A549 (cell line): ENCODE data around the gene GRIN2B. TPM values are rescaled to one million over a fixed set of nuclear protein-coding genes. Genes with fewer than 3 reads are reported as not detected.
A peak's percentile ranks its signal among the peaks of the same experiment; 100 is the strongest.

Experiments used
- ATAC-seq, 2 experiments: fragments of 200-7000 bp in 1 of 2; fragments of >200 bp in 1 of 2; cut with Nextera tagmentation in 1 of 2; cut with Tn5 transposase in 1 of 2; 3 replicates each; pipeline versions ENCODE4 v1.8.0 to v1.9.1; 2018 to 2020; ENCODE audit warnings: mild to moderate bottlenecking in 1 of 2, moderate library complexity in 1 of 2
- CTCF ChIA-PET: fragments of 300-600 bp; sonication (Branson Sonifier 250); formaldehyde crosslinking; extraction: SDS; loops from one replicate; lab custom pipeline; 2021; ENCODE audit warnings: antibody characterized with exemption, inconsistent platforms; lab: Yijun Ruan, JAX
- POLR2A ChIA-PET: fragments of 350-600 bp; formaldehyde crosslinking; extraction: SDS; loops from one replicate; lab custom pipeline; 2021; ENCODE audit warnings: antibody characterized with exemption, inconsistent platforms; lab: Yijun Ruan, JAX
- DNase-seq, 2 experiments: peaks; one replicate each; pipeline versions ENCODE4 v3.0.0 to v3.0.0-alpha.2; 2011 to 2016; ENCODE audit warnings: low read depth in 1 of 2, low spot score in 1 of 2
- FAIRE-seq: peaks from 2 replicates; lab custom pipeline; 2011; peaks lifted over from hg19 to GRCh38; lab: Jason Lieb, UNC
- H3K27ac ChIP-seq, 2 experiments: fragments of >200 bp; sonication (Bioruptor Twin); formaldehyde crosslinking; 3 replicates each; pipeline ENCODE4 v1.5.1; 2016 to 2017
- H3K4me1 ChIP-seq: fragments of >200 bp; sonication (Bioruptor Twin); formaldehyde crosslinking; 3 replicates; pipeline ENCODE4 v1.6.1; 2016
- H3K4me2 ChIP-seq: fragments of >200 bp; sonication (Bioruptor Twin); formaldehyde crosslinking; 3 replicates; pipeline ENCODE4 v1.6.1; 2016
- H3K4me3 ChIP-seq: fragments of >200 bp; sonication (Bioruptor Twin); formaldehyde crosslinking; 3 replicates; pipeline ENCODE4 v1.5.1; 2016
- H3K9me3 ChIP-seq: fragments of >200 bp; sonication (Bioruptor Twin); formaldehyde crosslinking; 3 replicates; pipeline ENCODE4 v1.6.1; 2016
- ATOH8 ChIP-seq: fragments of 250-450 bp; sonication (Bioruptor Pico); IDR thresholded peaks from 2 replicates; pipeline ENCODE4 v1.5.0; 2020; ENCODE audit warnings: low read depth, mild to moderate bottlenecking, moderate library complexity
- CBX2 ChIP-seq: fragments of 200-600 bp; sonication (generic); IDR thresholded peaks from 2 replicates; pipeline ENCODE4 v1.6.1; 2016; ENCODE audit warnings: low read depth, mild to moderate bottlenecking, borderline replicate concordance
- CBX8 ChIP-seq: fragments of 200-600 bp; sonication (generic); IDR thresholded peaks from 2 replicates; pipeline ENCODE4 v1.6.1; 2016
- CEBPB ChIP-seq, 2 experiments: fragments of >200 bp in 1 of 2; sonication (Bioruptor Twin) in 1 of 2; formaldehyde crosslinking in 1 of 2; IDR thresholded peaks; 2 replicates each; pipeline ENCODE4 v1.6.1; 2012 to 2016
- FOSL2 ChIP-seq, 2 experiments: fragments of 450-650 bp in 1 of 2; fragments of >200 bp in 1 of 2; sonication (Bioruptor Twin) in 1 of 2; formaldehyde crosslinking; IDR thresholded peaks; 2 replicates each; pipeline versions ENCODE4 v1.5.0 to v1.6.1; 2016 to 2020; ENCODE audit warnings: mild to moderate bottlenecking in 1 of 2, moderate library complexity in 1 of 2
- HDAC2 ChIP-seq: fragments of 200-600 bp; sonication (generic); IDR thresholded peaks from 2 replicates; pipeline ENCODE4 v1.6.1; 2016
- HES2 ChIP-seq: fragments of >200 bp; sonication (Bioruptor Twin); formaldehyde crosslinking; IDR thresholded peaks from 2 replicates; pipeline ENCODE4 v1.6.1; 2016
- HMGXB4 ChIP-seq: fragments of 250-450 bp; sonication (Bioruptor Pico); IDR thresholded peaks from 2 replicates; pipeline ENCODE4 v1.5.0; 2021; ENCODE audit warnings: mild to moderate bottlenecking, moderate library complexity, borderline replicate concordance
- HOXB13 ChIP-seq: fragments of 250-450 bp; sonication (Bioruptor Pico); IDR thresholded peaks from 2 replicates; pipeline ENCODE4 v1.5.0; 2020; ENCODE audit warnings: low read depth, mild to moderate bottlenecking, moderate library complexity
- HOXB5 ChIP-seq: fragments of 250-450 bp; sonication (Bioruptor Pico); IDR thresholded peaks from 2 replicates; pipeline ENCODE4 v1.5.0; 2020; ENCODE audit warnings: mild to moderate bottlenecking, moderate library complexity
- JUNB ChIP-seq: fragments of >200 bp; sonication (Bioruptor Twin); formaldehyde crosslinking; IDR thresholded peaks from 2 replicates; pipeline ENCODE4 v1.6.1; 2016
- MYC ChIP-seq: IDR thresholded peaks from 2 replicates; pipeline ENCODE4 v1.6.1; 2012; ENCODE audit warnings: mild to moderate bottlenecking, inconsistent platforms, low read length, improper control_type of control experiment, borderline replicate concordance
- NFE2L2 ChIP-seq: fragments of 150-350 bp; conservative IDR thresholded peaks from 2 replicates; pipeline ENCODE4 v1.6.1; 2014; ENCODE audit warnings: low read length
- NR3C1 ChIP-seq: fragments of >200 bp; sonication (Bioruptor Twin); formaldehyde crosslinking; IDR thresholded peaks from 3 replicates; pipeline ENCODE4 v1.6.1; 2017
- RAD21 ChIP-seq, 2 experiments: fragments of >200 bp in 1 of 2; sonication (Bioruptor Twin) in 1 of 2; formaldehyde crosslinking in 1 of 2; IDR thresholded peaks in 1 of 2; conservative IDR thresholded peaks in 1 of 2; 2 replicates in 1 of 2; 3 replicates in 1 of 2; pipeline ENCODE4 v1.6.1; 2012 to 2018; ENCODE audit warnings: inconsistent platforms in 1 of 2
- RARB ChIP-seq: fragments of 250-450 bp; sonication (Bioruptor Pico); IDR thresholded peaks from 2 replicates; pipeline ENCODE4 v1.8.0; 2021; ENCODE audit warnings: mild to moderate bottlenecking, moderate library complexity
- RCOR1 ChIP-seq: fragments of 150-350 bp; IDR thresholded peaks from 2 replicates; pipeline ENCODE4 v1.6.1; 2014; ENCODE audit warnings: antibody characterized with exemption, low read length, low read depth
- TP53 ChIP-seq: fragments of 250-450 bp; sonication (Bioruptor Pico); IDR thresholded peaks from 2 replicates; pipeline ENCODE4 v1.5.0; 2021; ENCODE audit warnings: mild to moderate bottlenecking, moderate library complexity
- WGBS: methylation state at CpG from one replicate; pipeline ENCODE4 v1.1.6; 2017; ENCODE audit errors: missing lambda C conversion rate; 5-methylcytosine and 5-hydroxymethylcytosine counted together
- polyA plus RNA-seq, 4 experiments: library from polyadenylated mRNA; depleted of rRNA in 3 of 4; stranded (reverse); fragments of >200 nt; fragmentation: RNase III in 1 of 4; extraction: RNeasy Plus Mini Kit Qiagen cat#74134 plus additional on column Dnase treatment in 1 of 4; gene quantifications; 2 replicates in 3 of 4; 3 replicates in 1 of 4; pipeline ENCODE4 v1.2.3, GENCODE V29; 2011 to 2017

Gene GRIN2B
- polyA plus RNA-seq, 2 of the 4 experiments (the other 2 are of a cell fraction): 2.4 to 3.2 TPM

GRCh38 chr12:13959131-13959723 lies 22.2 kb downstream of the GRIN2B start (continued):
- no peak for TF ChIP-seq NFE2L2
- no peak for TF ChIP-seq TP53
- no peak for TF ChIP-seq HDAC2

GRCh38 chr12:13957576-13957975 lies 23.8 kb downstream of the GRIN2B start:
- POLR2A ChIA-PET: interaction anchor here (1.1 kb wide), 1 partner anchor 21 kb away, joined by 3 read pairs; no protein-coding TSS in a partner anchor

GRCh38 chr12:13956060-13956590 lies 25.3 kb downstream of the GRIN2B start:
- H3K4me2 ChIP-seq: no peak overlapping the region
- 86% methylated on average over 15 of the region's 15 CpGs for WGBS
- peak overlapping the region; percentile 92 for H3K27ac ChIP-seq
- no peak for TF ChIP-seq RCOR1
- no peak for TF ChIP-seq HOXB5
- H3K9me3 ChIP-seq: no peaks in the 10 kb centered on the region
- ATAC-seq: no peak
- peaks cover 66% of the 10 kb centered on the region for H3K4me1 ChIP-seq
- no peak for DNase-seq
- no peak overlapping the region for H3K4me3 ChIP-seq
- no peak for FAIRE-seq
- CTCF ChIA-PET: interaction anchor here (2.8 kb wide), 1 partner anchor 25 kb away, joined by 13 read pairs; the partner anchor contains the start of gene GRIN2B
- POLR2A ChIA-PET: no interaction called here

More at GRCh38 chr12:13957576-13957975, 23.8 kb downstream of the GRIN2B start:
- FAIRE-seq: no peak
- WGBS: 77% methylated on average over 9 of the region's 9 CpGs
- Histone ChIP-seq H3K9me3 (no peaks in the 10 kb centered on the region), H3K27ac (peak overlapping the region; percentile 92), H3K4me3 (no peak overlapping the region), H3K4me1 (peaks cover 65% of the 10 kb centered on the region), H3K4me2 (no peak overlapping the region)
- no peak for ATAC-seq
- CTCF ChIA-PET: interaction anchor here (0.9 to 2.8 kb wide), 4 partner anchors 16 to 702 kb away, joined by 3 to 13 read pairs (median 6); partner anchors contain the start of gene GRIN2B
- TF ChIP-seq JUNB (no peak), CBX2 (no peak), RAD21 (conservative IDR thresholded peaks at IDR 0.05 in 1 of 2, IDR thresholded peaks at IDR 0.05 in 1 of 2) (no peak), HOXB13 (CRISPR knock-in tag) (no peak), CBX8 (no peak), ATOH8 (CRISPR knock-in tag) (no peak), CEBPB (IDR thresholded peaks at IDR 0.05) (no peak), HOXB5 (no peak), HES2 (no peak), NR3C1 (no peak)
- DNase-seq: no peak

- peak overlapping the region; percentile 70 for H3K4me2 ChIP-seq
- peak overlapping the region; percentile 92 for H3K27ac ChIP-seq
- no peaks in the 10 kb centered on the region for H3K9me3 ChIP-seq
- ATAC-seq (no peak), FAIRE-seq (no peak), DNase-seq (no peak)
- H3K4me3 ChIP-seq: no peak overlapping the region
- H3K4me1 ChIP-seq: peaks cover 88% of the 10 kb centered on the region
- no peak for TF ChIP-seq RARB
- no peak for TF ChIP-seq FOSL2 (IDR thresholded peaks at IDR 0.05)
- no peak for TF ChIP-seq FOSL2 (CRISPR knock-in tag; IDR thresholded peaks at IDR 0.05)
- no peak for TF ChIP-seq HMGXB4
- TF ChIP-seq MYC: no peak
- WGBS: 56% methylated on average over 7 of the region's 7 CpGs
- ChIA-PET POLR2A (interaction anchor here (2.0 kb wide), 1 partner anchor 30 kb away, joined by 5 read pairs; no protein-coding TSS in a partner anchor), CTCF (interaction anchor here (3.4 kb wide), 1 partner anchor 11 kb away, joined by 18 read pairs; no protein-coding TSS in a partner anchor)
Observed at GRCh38 chr12:13952096-13952495, 29.3 kb downstream of the GRIN2B start.
